HUDEP-2 (cell line): ENCODE results near the gene CELSR1.
"Not testable (repeated sequence)": the region's sequence is repeated elsewhere in the genome, so short reads cannot be mapped to it uniquely, and the experiment has no call there.

Experiments
- DNase-seq, 76 experiments: peaks; one replicate each; lab custom pipeline; 2025; ENCODE audit not compliant: unreplicated experiment in 76 of 76; lab: John Stamatoyannopoulos, UW

CELSR1 gene

DNA sequence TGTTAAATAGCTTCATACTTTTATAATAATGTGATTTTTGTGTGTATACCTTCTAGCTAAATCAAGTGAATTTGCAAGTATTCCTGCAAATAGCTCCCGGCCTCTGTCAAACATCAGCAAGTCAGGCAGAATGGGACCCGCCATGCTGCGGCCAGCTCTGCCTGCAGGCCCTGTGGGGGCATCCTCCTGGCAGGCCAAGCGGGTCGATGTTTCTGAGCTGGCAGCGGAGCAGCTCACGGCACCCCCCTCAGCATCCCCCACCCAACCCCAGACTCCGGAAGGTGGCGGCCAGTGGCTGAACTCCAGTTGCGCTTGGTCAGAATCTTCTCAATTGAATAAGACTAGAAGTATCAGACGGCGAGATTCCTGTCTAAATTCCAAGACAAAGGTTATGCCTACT is 221.4 kb downstream of the CELSR1 start:
- DNase-seq, result no peak

DNA sequence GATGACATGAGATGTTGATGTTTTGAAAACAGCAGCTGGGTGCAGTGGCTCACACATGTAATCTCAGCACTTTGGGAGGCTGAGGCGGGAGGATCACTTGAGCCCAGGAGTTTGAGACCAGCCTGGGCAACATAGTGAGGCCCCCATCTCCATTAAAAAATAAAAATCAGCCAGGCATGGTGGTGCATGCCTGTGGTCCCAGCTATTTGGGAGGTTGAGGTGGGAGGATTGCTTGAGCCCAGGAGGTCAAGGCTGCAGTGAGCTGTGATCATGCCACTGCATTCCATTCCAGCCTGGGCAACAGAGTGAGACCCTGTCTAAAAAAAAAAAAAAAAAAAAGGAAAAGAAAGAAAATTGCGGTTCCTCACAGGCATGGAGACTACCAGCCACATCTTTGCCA is 224.6 kb downstream of the CELSR1 start:
- not testable (repeated sequence) for DNase-seq

- DNase-seq, result no peak
Measured at GRCh38 chr22:46312056-46312455, 225.4 kb downstream of the CELSR1 start.
